Activated effector memory CD4-positive, alpha-beta T cell treated with anti-CD3 and anti-CD28 coated beads, Interleukin-2, amount 50 U/mL, for 16 hours (primary cell): ENCODE results near the gene PERM1.
"Not testable (repeated sequence)": the region's sequence is repeated elsewhere in the genome, so short reads cannot be mapped to it uniquely, and the experiment has no call there.

Source experiments
- DNase-seq: peaks from one replicate; pipeline ENCODE4 v3.0.0-alpha.2; 2020

The PERM1 gene

GRCh38 chr1:963301-963651 is 18.6 kb downstream of the PERM1 start:
- DNase-seq = no peak

GRCh38 chr1:962381-963300 is 19.3 kb downstream of the PERM1 start:
- DNase-seq = no peak

- DNase-seq = no peak
Measured at GRCh38 chr1:961132-961669, 20.7 kb downstream of the PERM1 start.

GRCh38 chr1:960363-961131 is 21.3 kb downstream of the PERM1 start, which contains the start of gene KLHL17:
Gene KLHL17 (plus strand): TSS chr1:960584. CDS start chr1:960694, 110 bp downstream.
- DNase-seq = peak; percentile 94

DNA sequence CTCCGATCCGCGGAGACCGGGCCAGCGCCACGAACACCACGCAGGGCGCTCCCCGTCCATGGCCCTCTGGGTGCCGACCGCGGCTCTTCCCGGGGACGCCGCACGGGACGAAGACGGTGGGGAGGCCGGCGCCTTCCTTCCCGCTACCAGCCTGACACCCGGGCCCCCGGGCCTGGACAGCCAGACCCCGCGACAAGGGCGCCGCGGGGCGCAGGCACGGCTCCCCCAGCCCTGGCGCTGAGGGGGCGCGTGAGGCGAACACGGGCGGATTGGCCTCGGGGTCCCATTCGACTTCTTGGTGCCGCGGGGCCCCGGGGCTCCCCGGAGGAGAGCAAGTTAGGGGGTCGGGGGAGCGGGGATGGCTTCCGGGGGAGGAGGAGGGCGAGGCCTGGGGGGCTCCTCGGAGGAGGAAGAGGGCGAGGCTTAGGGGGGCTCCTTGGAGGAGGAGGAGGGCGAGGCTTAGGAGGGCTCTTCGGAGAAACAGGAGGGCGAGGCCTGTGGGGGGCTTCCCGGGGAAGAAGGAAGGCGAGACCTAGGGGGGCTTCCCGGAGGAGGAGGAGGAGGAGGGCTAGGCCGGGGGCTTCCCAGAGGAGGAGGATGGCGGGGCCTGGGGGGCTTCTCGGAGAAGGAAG is 22.0 kb downstream of the PERM1 start:
- DNase-seq = peak; percentile 73

GRCh38 chr1:958823-959730 is 22.8 kb downstream of the PERM1 start, which contains the start of gene NOC2L:
Gene NOC2L (minus strand): TSS chr1:959256. CDS start chr1:959240, 16 bp downstream.
- DNase-seq = peak; percentile 98

DNA sequence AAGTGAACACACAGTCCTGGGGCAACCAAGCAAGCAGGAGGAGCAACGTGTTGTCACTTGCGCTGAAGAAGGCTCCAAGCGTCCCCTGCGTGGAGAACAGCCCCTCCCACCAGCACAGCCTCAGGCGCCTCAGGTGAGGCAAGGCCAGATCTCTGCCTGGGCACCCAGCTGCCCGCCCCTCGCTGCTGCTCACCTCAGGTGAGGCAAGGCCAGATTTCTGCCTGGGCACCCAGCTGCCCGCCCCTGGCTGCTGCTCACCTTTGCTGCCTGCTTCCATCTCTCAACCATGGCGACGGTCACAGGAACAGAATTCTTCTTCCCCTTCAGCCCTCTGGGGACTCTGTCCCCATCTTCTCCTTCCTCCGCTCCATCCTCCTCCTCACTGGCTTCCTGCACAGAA is 25.3 kb downstream of the PERM1 start:
- DNase-seq = no peak

- DNase-seq = no peak
Measured at GRCh38 chr1:955474-955873, 26.4 kb downstream of the PERM1 start.

DNA sequence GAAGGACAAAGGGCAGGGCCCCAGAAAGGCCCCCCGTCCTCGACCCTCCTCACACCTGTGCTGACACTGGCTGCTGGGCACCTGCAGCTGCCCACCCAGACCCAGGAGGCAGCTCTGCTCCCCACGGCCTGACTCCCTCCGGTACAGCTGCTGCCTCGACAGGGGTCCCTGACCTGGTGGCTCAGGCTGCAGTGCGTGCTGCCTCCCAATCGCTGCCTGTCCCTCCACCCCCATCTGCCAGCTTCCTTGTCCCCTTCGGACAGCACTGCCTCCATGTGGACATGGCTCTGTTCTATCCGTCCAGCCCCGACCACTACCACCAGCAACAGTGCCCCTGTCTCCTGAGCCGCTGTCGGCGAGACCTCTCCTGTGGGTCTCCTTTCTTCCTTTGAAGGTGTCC is 27.0 kb downstream of the PERM1 start:
- no peak for DNase-seq

- DNase-seq = no peak
Measured at GRCh38 chr1:953524-954320, 28.2 kb downstream of the PERM1 start.

DNA sequence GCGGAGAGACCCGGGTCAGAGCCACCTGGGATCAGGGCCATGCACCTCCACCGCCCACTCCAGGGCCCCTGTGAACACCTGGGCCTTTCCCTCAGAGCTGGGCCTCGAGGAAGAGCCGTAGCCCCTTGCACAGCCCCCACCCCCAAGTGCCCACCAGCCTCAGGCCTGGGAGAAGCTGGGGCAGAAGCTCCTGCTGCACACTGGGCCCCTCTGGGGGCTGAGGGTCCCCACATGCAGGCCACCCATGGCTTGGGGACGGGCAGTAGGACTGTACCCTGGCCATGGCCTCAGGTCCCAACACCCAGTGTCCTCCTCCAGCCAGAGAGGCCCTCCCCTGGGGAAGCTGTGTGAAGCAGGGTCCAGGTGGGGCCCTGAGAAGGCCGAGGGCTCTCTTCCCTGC is 29.3 kb downstream of the PERM1 start:
- DNase-seq = no peak

DNA sequence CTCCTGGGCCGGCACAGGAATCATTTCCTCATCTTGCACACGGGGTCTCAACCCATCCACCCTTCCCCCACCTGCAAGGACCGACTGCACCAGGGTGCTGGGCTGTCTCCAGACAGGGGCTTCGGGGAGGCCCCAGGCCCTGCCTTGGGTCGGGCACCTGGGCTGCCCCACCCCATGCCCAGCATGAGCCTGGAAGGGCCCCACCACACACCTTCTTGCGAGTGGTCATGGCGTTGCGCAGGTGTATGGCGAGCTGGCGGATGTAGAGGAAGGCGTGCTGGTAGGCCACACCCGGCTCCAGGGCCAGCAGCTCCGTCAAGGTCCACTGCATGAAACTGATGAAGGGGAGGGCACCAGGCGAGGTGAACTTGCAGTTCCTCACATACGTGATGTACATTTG is 29.7 kb downstream of the PERM1 start:
- DNase-seq = no peak

DNA sequence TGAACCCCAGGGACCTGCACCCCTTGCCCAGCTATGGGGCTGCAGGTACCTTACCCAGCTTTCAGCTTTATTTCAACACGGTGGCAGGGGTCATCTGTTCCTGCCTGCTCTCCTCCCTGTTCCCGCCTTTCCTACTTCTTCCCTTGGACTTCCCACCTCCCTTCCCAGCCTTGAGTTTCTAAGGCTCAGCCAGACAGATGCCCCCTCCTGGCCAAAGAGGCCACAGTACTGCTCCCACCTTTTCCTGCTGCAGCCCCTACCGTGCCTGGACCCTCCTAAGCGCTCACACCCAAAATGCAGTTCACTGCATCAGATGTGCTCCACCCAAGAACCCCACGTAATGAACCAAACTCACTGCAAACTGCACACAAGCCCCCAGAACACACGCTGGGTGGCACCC is 30.5 kb downstream of the PERM1 start:
- DNase-seq = no peak

GRCh38 chr1:950881-951280 is 31.0 kb downstream of the PERM1 start:
- no peak for DNase-seq

DNA sequence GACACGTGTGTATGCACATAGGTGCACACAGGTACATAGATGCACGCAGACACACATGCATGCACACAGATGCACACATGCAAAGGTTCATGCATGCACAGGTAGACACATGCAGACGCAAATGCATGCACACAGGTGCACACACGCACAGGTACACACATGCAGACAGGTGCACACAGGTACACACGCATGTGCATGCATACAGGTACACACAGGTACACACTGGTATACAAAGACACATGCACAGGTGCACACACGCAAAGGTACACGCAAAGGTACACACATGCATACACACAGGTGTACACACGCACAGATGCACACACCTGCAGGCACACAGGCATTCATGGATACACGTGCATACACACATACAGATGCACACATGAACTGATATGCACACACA is 31.6 kb downstream of the PERM1 start:
- no peak for DNase-seq

- no peak for DNase-seq
Measured at GRCh38 chr1:947958-948357, 33.9 kb downstream of the PERM1 start.

- DNase-seq = not testable (repeated sequence)
Measured at GRCh38 chr1:946811-947210, 35.1 kb downstream of the PERM1 start.

GRCh38 chr1:945688-946556 is 36.0 kb downstream of the PERM1 start:
- DNase-seq = no peak

DNA sequence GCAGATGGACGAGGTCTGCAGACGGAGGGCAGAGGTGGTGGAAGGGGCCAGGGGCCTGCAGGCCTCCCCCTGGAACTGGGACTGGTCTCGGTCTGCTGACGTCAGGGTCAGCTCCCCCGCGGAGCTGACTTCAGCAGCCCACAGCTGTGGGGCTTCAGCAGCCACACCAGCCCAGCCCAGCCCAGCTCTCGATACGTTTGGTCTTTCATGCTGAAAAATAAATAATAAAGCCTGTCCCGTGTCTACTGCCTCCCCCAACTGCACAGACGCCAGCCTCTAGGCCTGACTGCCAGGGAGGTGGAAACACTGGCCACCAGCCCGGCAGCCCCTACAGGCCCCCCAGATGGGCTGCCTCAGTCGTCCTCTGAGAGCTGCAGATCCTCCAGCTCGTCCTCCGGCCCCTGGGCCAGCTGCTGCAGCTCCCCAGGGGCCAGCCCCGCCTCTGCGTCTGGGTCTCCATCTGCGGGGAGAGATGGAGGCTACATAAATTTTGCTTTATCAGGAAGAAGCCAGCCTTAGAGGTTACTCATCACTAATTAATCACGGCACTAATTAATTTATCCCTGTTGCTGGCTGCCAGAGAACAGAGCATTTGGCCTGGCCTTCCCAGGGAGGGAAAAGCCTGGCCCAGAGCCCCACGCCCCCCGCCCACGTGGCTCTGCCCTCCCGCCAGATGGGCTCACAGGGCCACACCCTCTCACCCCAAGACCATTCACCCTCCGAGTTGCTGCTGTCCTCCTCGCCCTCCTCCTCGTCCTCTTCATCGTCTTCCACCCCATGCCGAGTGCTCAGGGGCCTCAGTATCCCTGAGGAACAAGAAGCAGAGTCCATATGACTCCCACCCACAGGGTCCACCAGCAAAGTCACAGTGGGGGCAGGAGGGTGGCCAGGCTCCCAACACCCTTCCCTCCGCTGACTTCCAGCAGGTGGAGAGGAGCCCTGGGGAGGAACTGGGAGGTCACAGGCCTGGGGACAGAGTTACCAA is 37.3 kb downstream of the PERM1 start:
- DNase-seq = no peak
